Subcutaneous adipose tissue (tissue), 4 donors: Measurements from ENCODE around the gene ZDHHC8. TPM values are rescaled to one million over a fixed set of nuclear protein-coding genes. Genes with fewer than 3 reads are reported as not detected.

Source experiments
- CTCF ChIP-seq: fragments of 450-650 bp; IDR thresholded peaks from one replicate; pipeline ENCODE4 v1.5.1; 2016; ENCODE audit warnings: low read depth, mild to moderate bottlenecking, control low read depth, antibody characterized with exemption, moderate library complexity
- total RNA-seq, 4 donors: library from RNA; depleted of rRNA; stranded (reverse); fragments of >200 nt; gene quantifications; one replicate each; pipeline ENCODE4 v1.1.0, GENCODE V29; 2016

The ZDHHC8 gene
- total RNA-seq, 4 donors from 2014 or later: 7.0 to 32.2 (median 11.0) TPM

- TF ChIP-seq CTCF: no peak
These were observed 15.2 kb downstream of the ZDHHC8 start for GRCh38 chr22:20146777-20147176.

GRCh38 chr22:20147237-20147988, 15.8 kb downstream of the ZDHHC8 start:
- TF ChIP-seq CTCF: no peak

- TF ChIP-seq CTCF: no peak
These were observed 16.8 kb downstream of the ZDHHC8 start for GRCh38 chr22:20148414-20148813.

GRCh38 chr22:20149257-20150250, 17.9 kb downstream of the ZDHHC8 start:
- TF ChIP-seq CTCF: no peak

- TF ChIP-seq CTCF: no peak
These were observed 19.0 kb downstream of the ZDHHC8 start, which contains the start of gene CCDC188 for GRCh38 chr22:20150381-20151275. CCDC188 (minus strand) TSS chr22:20151055; CDS start chr22:20150986, 69 bp downstream.

GRCh38 chr22:20151276-20151588, 19.6 kb downstream of the ZDHHC8 start:
- TF ChIP-seq CTCF: no peak
